SK-N-SH treated with all-trans-retinoic acid at 6 μM for 48 hours (cell line): ENCODE data around the gene VPS51.

Experiments used
- ATAC-seq: fragments of 200-7000 bp; cut with Tn5 transposase; 3 replicates; pipeline ENCODE4 v1.9.1; 2020; ENCODE audit warnings: mild to moderate bottlenecking, moderate library complexity
- ARNTL ChIP-seq: fragments of 450-650 bp; formaldehyde crosslinking; IDR thresholded peaks from 2 replicates; pipeline ENCODE4 v1.5.0; 2020; ENCODE audit warnings: low read depth, mild to moderate bottlenecking, moderate library complexity, borderline replicate concordance
- BACH2 ChIP-seq: fragments of 250-450 bp; sonication (Bioruptor Pico); IDR thresholded peaks from 2 replicates; pipeline ENCODE4 v1.9.0; 2021; ENCODE audit warnings: mild to moderate bottlenecking, borderline replicate concordance
- CSDC2 ChIP-seq: fragments of 250-450 bp; sonication (Bioruptor Pico); IDR thresholded peaks from 2 replicates; pipeline ENCODE4 v1.5.0; 2020; ENCODE audit warnings: mild to moderate bottlenecking, moderate library complexity
- ESRRG ChIP-seq: fragments of 250-450 bp; sonication (Bioruptor Pico); IDR thresholded peaks from 2 replicates; pipeline ENCODE4 v1.6.1; 2021; ENCODE audit warnings: mild to moderate bottlenecking
- GLIS3 ChIP-seq: fragments of 250-450 bp; sonication (Bioruptor Pico); IDR thresholded peaks from 2 replicates; pipeline ENCODE4 v1.5.0; 2020; ENCODE audit warnings: mild to moderate bottlenecking, moderate library complexity
- ISL1 ChIP-seq: fragments of 250-450 bp; sonication (Bioruptor Pico); IDR thresholded peaks from 2 replicates; pipeline ENCODE4 v2.1.2; 2022; ENCODE audit warnings: mild to moderate bottlenecking, moderate library complexity
- OSR1 ChIP-seq: fragments of 250-450 bp; sonication (Bioruptor Pico); IDR thresholded peaks from 2 replicates; pipeline ENCODE4 v1.8.0; 2022; ENCODE audit warnings: moderate library complexity, mild to moderate bottlenecking, inconsistent platforms
- PATZ1 ChIP-seq: fragments of 250-450 bp; sonication (Bioruptor Pico); IDR thresholded peaks from 2 replicates; pipeline ENCODE4 v1.8.0; 2020; ENCODE audit warnings: mild to moderate bottlenecking, moderate library complexity, borderline replicate concordance
- PPARA ChIP-seq: fragments of 250-450 bp; sonication (Bioruptor Pico); IDR thresholded peaks from 2 replicates; pipeline ENCODE4 v1.5.0; 2020; ENCODE audit warnings: mild to moderate bottlenecking, borderline replicate concordance
- RARB ChIP-seq: fragments of 250-450 bp; sonication (Bioruptor Pico); IDR thresholded peaks from 2 replicates; pipeline ENCODE4 v1.8.0; 2021; ENCODE audit warnings: mild to moderate bottlenecking, moderate library complexity
- TOX ChIP-seq: fragments of 250-450 bp; sonication (Bioruptor Pico); IDR thresholded peaks from 2 replicates; pipeline ENCODE4 v1.8.0; 2021; ENCODE audit warnings: mild to moderate bottlenecking, moderate library complexity, borderline replicate concordance
- ZC3H10 ChIP-seq: fragments of 250-450 bp; sonication (Bioruptor Pico); IDR thresholded peaks from 2 replicates; pipeline ENCODE4 v1.5.1; 2021; ENCODE audit warnings: mild to moderate bottlenecking, moderate library complexity
- ZFP3 ChIP-seq: fragments of 250-450 bp; sonication (Bioruptor Pico); IDR thresholded peaks from 2 replicates; pipeline ENCODE4 v1.5.0; 2020; ENCODE audit warnings: mild to moderate bottlenecking, moderate library complexity
- ZFP30 ChIP-seq: fragments of 450-650 bp; formaldehyde crosslinking; IDR thresholded peaks from 2 replicates; pipeline ENCODE4 v1.5.0; 2022; ENCODE audit warnings: mild to moderate bottlenecking, moderate library complexity
- ZNF565 ChIP-seq: fragments of 450-650 bp; formaldehyde crosslinking; conservative IDR thresholded peaks from 2 replicates; pipeline ENCODE4 v1.5.0; 2020; ENCODE audit warnings: low read depth, mild to moderate bottlenecking, moderate library complexity
- ZNF70 ChIP-seq: fragments of 450-650 bp; formaldehyde crosslinking; IDR thresholded peaks from 2 replicates; pipeline ENCODE4 v1.5.0; 2020; ENCODE audit warnings: mild to moderate bottlenecking, moderate library complexity
- ZNF8 ChIP-seq: fragments of 450-650 bp; formaldehyde crosslinking; IDR thresholded peaks from 2 replicates; pipeline ENCODE4 v1.5.0; 2020; ENCODE audit warnings: mild to moderate bottlenecking, moderate library complexity
- TF ChIP-seq, protein P1 (sequence below): fragments of 250-450 bp; sonication (Bioruptor Pico); IDR thresholded peaks from 2 replicates; pipeline ENCODE4 v1.5.1; 2020; ENCODE audit warnings: low read depth, mild to moderate bottlenecking, moderate library complexity
- TF ChIP-seq, protein P2 (sequence below): fragments of 250-450 bp; sonication (Bioruptor Pico); IDR thresholded peaks from 2 replicates; pipeline ENCODE4 v1.8.0; 2021; ENCODE audit warnings: low read depth, mild to moderate bottlenecking, moderate library complexity, borderline replicate concordance
- TF ChIP-seq, protein P3 (sequence below): fragments of 250-450 bp; sonication (Bioruptor Pico); IDR thresholded peaks from 2 replicates; pipeline ENCODE4 v1.5.1; 2021; ENCODE audit warnings: mild to moderate bottlenecking, moderate library complexity

Gene VPS51

DNA sequence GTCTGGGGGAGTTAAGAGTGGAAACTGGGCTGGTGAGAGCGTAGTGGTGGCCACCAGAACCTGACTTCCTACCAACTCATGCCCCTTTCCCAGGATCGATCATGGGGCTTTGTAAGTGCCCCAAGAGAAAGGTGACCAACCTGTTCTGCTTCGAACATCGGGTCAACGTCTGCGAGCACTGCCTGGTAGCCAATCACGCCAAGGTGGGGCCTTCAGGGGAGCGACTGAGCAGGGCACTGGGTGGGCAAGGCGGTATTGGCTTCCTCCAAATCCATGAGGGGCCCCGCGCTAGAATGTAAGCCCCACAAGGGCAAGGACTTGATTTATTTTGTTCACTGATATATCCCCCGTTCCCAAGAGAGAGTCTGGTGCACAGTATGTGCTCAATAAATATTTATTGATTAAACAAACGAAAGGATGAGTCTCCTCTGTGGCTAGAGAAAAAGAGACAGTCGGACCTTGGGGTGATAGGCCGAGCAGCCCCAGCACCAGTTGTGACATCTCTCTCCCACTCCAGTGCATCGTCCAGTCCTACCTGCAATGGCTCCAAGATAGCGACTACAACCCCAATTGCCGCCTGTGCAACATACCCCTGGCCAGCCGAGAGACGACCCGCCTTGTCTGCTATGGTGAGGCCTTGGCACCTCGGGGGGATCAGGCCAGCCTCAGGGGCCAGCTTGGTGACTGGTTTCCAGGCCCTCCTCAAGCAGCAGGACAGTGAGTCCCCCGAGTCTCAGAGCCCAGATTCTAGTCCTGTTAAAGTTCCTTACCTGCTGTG, 11.2 kb upstream of the VPS51 start:
- TF ChIP-seq GLIS3 (no peak), ZFP30 (no peak), ESRRG (CRISPR knock-in tag) (no peak), RARB (no peak), ISL1 (no peak), TOX (CRISPR knock-in tag) (no peak)
- TF ChIP-seq, protein P1, sequence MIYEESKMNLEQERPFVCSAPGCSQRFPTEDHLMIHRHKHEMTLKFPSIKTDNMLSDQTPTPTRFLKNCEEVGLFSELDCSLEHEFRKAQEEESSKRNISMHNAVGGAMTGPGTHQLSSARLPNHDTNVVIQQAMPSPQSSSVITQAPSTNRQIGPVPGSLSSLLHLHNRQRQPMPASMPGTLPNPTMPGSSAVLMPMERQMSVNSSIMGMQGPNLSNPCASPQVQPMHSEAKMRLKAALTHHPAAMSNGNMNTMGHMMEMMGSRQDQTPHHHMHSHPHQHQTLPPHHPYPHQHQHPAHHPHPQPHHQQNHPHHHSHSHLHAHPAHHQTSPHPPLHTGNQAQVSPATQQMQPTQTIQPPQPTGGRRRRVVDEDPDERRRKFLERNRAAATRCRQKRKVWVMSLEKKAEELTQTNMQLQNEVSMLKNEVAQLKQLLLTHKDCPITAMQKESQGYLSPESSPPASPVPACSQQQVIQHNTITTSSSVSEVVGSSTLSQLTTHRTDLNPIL (CRISPR knock-in tag): no peak
- TF ChIP-seq, all 23 proteins: peak for 0
- ATAC-seq: peak; percentile 29

DNA sequence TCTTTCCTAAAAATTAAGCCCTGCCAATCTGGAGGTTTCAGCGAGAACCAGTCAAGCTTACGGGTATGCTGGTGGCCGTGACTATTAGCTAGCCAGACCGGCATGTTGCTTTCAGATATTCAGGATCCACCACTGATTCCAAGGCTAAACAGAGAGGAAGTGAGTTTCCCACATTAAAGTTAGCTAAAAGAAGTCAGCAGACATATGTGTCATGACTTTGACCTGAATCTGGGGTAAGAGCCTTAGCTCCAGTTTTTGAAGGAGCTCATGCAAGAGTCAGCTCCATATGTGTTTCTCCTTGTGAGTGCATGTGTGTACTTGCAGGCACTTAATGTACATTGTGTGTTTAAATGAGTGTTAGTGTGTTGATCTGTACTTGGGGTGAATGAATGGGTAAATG, 10.6 kb upstream of the VPS51 start:
- TF ChIP-seq TOX (CRISPR knock-in tag): no peak
- TF ChIP-seq ARNTL (CRISPR knock-in tag): no peak
- TF ChIP-seq PATZ1 (CRISPR knock-in tag): no peak
- no peak for TF ChIP-seq OSR1 (CRISPR knock-in tag)
- TF ChIP-seq ZNF8 (CRISPR knock-in tag): no peak
- TF ChIP-seq, protein P2, sequence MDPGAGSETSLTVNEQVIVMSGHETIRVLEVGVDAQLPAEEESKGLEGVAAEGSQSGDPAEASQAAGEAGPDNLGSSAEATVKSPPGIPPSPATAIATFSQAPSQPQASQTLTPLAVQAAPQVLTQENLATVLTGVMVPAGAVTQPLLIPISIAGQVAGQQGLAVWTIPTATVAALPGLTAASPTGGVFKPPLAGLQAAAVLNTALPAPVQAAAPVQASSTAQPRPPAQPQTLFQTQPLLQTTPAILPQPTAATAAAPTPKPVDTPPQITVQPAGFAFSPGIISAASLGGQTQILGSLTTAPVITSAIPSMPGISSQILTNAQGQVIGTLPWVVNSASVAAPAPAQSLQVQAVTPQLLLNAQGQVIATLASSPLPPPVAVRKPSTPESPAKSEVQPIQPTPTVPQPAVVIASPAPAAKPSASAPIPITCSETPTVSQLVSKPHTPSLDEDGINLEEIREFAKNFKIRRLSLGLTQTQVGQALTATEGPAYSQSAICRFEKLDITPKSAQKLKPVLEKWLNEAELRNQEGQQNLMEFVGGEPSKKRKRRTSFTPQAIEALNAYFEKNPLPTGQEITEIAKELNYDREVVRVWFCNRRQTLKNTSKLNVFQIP (CRISPR knock-in tag): no peak
- TF ChIP-seq CSDC2 (CRISPR knock-in tag): no peak
- TF ChIP-seq ZNF70 (CRISPR knock-in tag): no peak
- no peak for TF ChIP-seq ESRRG (CRISPR knock-in tag)
- no peak for TF ChIP-seq BACH2 (CRISPR knock-in tag)
- no peak for TF ChIP-seq GLIS3
- ATAC-seq: no peak

DNA sequence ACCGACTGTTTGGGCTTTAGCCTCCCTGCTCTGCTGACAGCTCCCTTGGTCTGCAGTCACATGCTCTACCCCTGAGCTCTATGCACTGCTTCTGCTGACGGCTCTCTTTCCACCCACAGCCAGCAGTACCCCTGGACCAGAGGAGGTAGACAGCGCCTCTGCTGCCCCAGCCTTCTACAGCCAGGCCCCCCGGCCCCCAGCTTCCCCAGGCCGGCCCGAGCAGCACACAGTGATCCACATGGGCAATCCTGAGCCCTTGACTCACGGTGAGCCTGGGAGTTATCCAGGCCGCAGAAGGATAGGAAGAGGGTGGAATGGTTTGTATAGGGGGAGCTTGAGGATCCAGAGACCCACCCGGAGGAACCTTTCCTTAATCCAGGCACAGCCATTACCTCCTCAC, 9.2 kb upstream of the VPS51 start:
- no peak for ATAC-seq
- TF ChIP-seq ZNF70 (CRISPR knock-in tag) (no peak), PPARA (CRISPR knock-in tag) (no peak), GLIS3 (no peak), ZC3H10 (CRISPR knock-in tag) (no peak), BACH2 (CRISPR knock-in tag) (no peak)
- TF ChIP-seq, protein P2 (CRISPR knock-in tag): no peak

DNA sequence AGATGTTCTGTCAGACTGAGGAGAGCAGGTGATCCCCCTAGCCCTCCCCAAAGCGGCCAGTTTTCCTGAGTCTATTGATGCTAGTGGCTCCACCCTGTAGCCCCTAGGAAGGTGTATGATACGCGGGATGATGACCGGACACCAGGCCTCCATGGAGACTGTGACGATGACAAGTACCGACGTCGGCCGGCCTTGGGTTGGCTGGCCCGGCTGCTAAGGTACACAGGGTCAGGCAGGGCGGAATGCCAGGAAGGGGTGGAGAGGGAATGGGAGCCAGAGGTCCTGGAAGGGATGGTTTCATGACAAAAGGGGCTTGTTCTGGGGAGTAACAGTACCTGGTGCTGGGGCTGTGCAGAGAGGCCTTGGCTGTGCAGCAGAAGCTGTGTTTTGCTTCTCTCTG, 8.8 kb upstream of the VPS51 start:
- TF ChIP-seq PPARA (CRISPR knock-in tag) (no peak), ZC3H10 (CRISPR knock-in tag) (no peak), ZFP3 (CRISPR knock-in tag) (no peak), ZNF565 (CRISPR knock-in tag) (no peak), ARNTL (CRISPR knock-in tag) (no peak), ESRRG (CRISPR knock-in tag) (no peak)
- TF ChIP-seq, protein P3, sequence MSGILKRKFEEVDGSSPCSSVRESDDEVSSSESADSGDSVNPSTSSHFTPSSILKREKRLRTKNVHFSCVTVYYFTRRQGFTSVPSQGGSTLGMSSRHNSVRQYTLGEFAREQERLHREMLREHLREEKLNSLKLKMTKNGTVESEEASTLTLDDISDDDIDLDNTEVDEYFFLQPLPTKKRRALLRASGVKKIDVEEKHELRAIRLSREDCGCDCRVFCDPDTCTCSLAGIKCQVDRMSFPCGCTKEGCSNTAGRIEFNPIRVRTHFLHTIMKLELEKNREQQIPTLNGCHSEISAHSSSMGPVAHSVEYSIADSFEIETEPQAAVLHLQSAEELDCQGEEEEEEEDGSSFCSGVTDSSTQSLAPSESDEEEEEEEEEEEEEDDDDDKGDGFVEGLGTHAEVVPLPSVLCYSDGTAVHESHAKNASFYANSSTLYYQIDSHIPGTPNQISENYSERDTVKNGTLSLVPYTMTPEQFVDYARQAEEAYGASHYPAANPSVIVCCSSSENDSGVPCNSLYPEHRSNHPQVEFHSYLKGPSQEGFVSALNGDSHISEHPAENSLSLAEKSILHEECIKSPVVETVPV (CRISPR knock-in tag): no peak
- ATAC-seq: no peak
